Measurements from ENCODE around the gene ARHGEF4. TPM values are rescaled to one million over a fixed set of nuclear protein-coding genes. Genes with fewer than 3 reads are reported as not detected.

The ARHGEF4 gene
- polyA plus RNA-seq, 3 donors, result 0.05 TPM; not detected in 2

GRCh38 chr2:131039101-131039440, 202.4 kb downstream of the ARHGEF4 start:
- Histone ChIP-seq H3K9ac (ENCODE audit: insufficient read depth, low read length, poor library complexity, severe bottlenecking) (no peak overlapping the region), H3K4me3 (replicated peaks in 1 of 3; ENCODE audit: low read depth in 2 of 3, low read length in 3 of 3) (no peak overlapping the region), H3K79me2 (ENCODE audit: insufficient read depth, low read length) (no peaks in the 10 kb centered on the region), H3K27ac (ENCODE audit: low read depth in 1 of 2, low read length in 2 of 2) (no peak overlapping the region), H3K36me3 (replicated peaks in 1 of 2; ENCODE audit: control insufficient read depth in 1 of 2, insufficient read depth in 2 of 2, low read length in 2 of 2) (no peaks in the 10 kb centered on the region), H3K4me2 (replicated peaks; ENCODE audit: extremely low read depth, low read length, poor library complexity, severe bottlenecking) (no peak overlapping the region), H4K20me1 (ENCODE audit: insufficient read depth, low read length) (no peaks in the 10 kb centered on the region), H3K9me3 (replicated peaks in 1 of 2; ENCODE audit: control insufficient read depth in 1 of 2, insufficient read depth in 1 of 2, low read length in 2 of 2) (no peaks in the 10 kb centered on the region), H3K27me3 (ENCODE audit: control insufficient read depth in 2 of 2, insufficient read depth in 2 of 2, low read length in 2 of 2) (peaks cover 14 to 69% of the 10 kb centered on the region in 2 donors), H3K4me1 (ENCODE audit: control insufficient read depth in 1 of 2, insufficient read depth in 2 of 2, low read length in 2 of 2) (no peaks in the 10 kb centered on the region), H2AFZ (ENCODE audit: insufficient read depth, low read depth, low read length, poor library complexity, severe bottlenecking) (no peak overlapping the region)
- intact Hi-C loops (cut with micrococcal nuclease), result no loop called here
- Mint-ChIP-seq H3K9me3 (peaks cover 0 to 3% (median 2%) of the 10 kb centered on the region in 7 donors), H3K4me1 (no peaks in the 10 kb centered on the region), H3K27ac (no peak overlapping the region), H3K36me3 (no peaks in the 10 kb centered on the region), H3K27me3 (ENCODE audit: low read depth in 3 of 3) (peaks cover 62 to 82% (median 75%) of the 10 kb centered on the region in 3 donors), H3K4me3 (peak overlapping the region in 1 of 2 donors; percentile 57)
- TF ChIP-seq CTCF (IDR thresholded peaks at IDR 0.05), result no peak
- 93% methylated on average over 5 of the region's 9 CpGs for WGBS (ENCODE audit: insufficient coverage)
- no peak for DNase-seq

- no peaks in the 10 kb centered on the region for H4K20me1 ChIP-seq (ENCODE audit: insufficient read depth, low read length)
- H3K9me3 Mint-ChIP-seq, result peaks cover 0 to 3% (median 0%) of the 10 kb centered on the region in 7 donors
- peaks cover 58 to 78% (median 70%) of the 10 kb centered on the region in 3 donors for H3K27me3 Mint-ChIP-seq (ENCODE audit: low read depth in 3 of 3)
- peaks cover 10 to 64% of the 10 kb centered on the region in 2 donors for H3K27me3 ChIP-seq (ENCODE audit: control insufficient read depth in 2 of 2, insufficient read depth in 2 of 2, low read length in 2 of 2)
- no peak overlapping the region for H3K27ac Mint-ChIP-seq
- H2AFZ ChIP-seq (ENCODE audit: insufficient read depth, low read depth, low read length, poor library complexity, severe bottlenecking), result no peak overlapping the region
- H3K4me1 ChIP-seq (ENCODE audit: control insufficient read depth in 1 of 2, insufficient read depth in 2 of 2, low read length in 2 of 2), result no peaks in the 10 kb centered on the region
- no peaks in the 10 kb centered on the region for H3K36me3 ChIP-seq (replicated peaks in 1 of 2; ENCODE audit: control insufficient read depth in 1 of 2, insufficient read depth in 2 of 2, low read length in 2 of 2)
- TF ChIP-seq CTCF (IDR thresholded peaks at IDR 0.05), result no peak
- H3K27ac ChIP-seq (ENCODE audit: low read depth in 1 of 2, low read length in 2 of 2), result no peak overlapping the region
- H3K4me3 Mint-ChIP-seq, result peak overlapping the region in 1 of 2 donors; percentile 57
- no peak overlapping the region for H3K4me2 ChIP-seq (replicated peaks; ENCODE audit: extremely low read depth, low read length, poor library complexity, severe bottlenecking)
- no peak overlapping the region for H3K4me3 ChIP-seq (replicated peaks in 1 of 3; ENCODE audit: low read depth in 2 of 3, low read length in 3 of 3)
- 51% methylated on average over 23 of the region's 23 CpGs for WGBS (ENCODE audit: insufficient coverage)
- no peaks in the 10 kb centered on the region for H3K79me2 ChIP-seq (ENCODE audit: insufficient read depth, low read length)
- no peak overlapping the region for H3K9ac ChIP-seq (ENCODE audit: insufficient read depth, low read length, poor library complexity, severe bottlenecking)
- no peaks in the 10 kb centered on the region for H3K4me1 Mint-ChIP-seq
- DNase-seq, result no peak
- no peaks in the 10 kb centered on the region for H3K9me3 ChIP-seq (replicated peaks in 1 of 2; ENCODE audit: control insufficient read depth in 1 of 2, insufficient read depth in 1 of 2, low read length in 2 of 2)
- H3K36me3 Mint-ChIP-seq, result no peaks in the 10 kb centered on the region
- intact Hi-C loops (cut with micrococcal nuclease), result no loop called here
These were observed 202.8 kb downstream of the ARHGEF4 start for GRCh38 chr2:131039535-131039907.

Measured in CD14-positive monocyte (primary cell).